CD4-positive, alpha-beta T cell treated with Interleukin-6 for 4 hours (primary cell): ENCODE results near the gene CAMK1G.

Experiments
- DNase-seq: peaks from one replicate; pipeline ENCODE4 v3.0.0-alpha.2; 2020; ENCODE audit warnings: mixed read lengths

The CAMK1G gene

DNA sequence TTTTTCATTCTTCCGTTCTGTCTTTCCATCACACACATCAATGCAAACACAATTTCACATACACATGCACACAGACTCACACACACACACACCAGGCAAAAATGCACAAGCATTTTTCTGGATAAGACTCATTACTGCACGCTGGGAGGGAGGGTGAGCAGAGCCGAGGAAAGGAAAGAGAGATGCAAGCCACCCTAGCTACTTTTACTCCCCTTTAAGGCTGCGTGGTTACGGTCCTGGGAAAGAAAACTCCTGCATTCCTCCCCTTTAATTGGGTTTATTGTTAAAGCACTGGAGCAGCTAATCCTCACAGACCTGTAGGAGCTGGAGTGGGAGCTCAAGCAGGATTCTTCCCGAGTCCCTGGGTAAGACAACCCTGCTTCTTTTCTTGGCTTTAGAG is at the start of gene CAMK1G:
Gene CAMK1G (plus strand): TSS at position 307 of the 400 bp plus-strand sequence. CDS start 11,270 bp downstream, outside the sequence.
- no peak for DNase-seq

DNA sequence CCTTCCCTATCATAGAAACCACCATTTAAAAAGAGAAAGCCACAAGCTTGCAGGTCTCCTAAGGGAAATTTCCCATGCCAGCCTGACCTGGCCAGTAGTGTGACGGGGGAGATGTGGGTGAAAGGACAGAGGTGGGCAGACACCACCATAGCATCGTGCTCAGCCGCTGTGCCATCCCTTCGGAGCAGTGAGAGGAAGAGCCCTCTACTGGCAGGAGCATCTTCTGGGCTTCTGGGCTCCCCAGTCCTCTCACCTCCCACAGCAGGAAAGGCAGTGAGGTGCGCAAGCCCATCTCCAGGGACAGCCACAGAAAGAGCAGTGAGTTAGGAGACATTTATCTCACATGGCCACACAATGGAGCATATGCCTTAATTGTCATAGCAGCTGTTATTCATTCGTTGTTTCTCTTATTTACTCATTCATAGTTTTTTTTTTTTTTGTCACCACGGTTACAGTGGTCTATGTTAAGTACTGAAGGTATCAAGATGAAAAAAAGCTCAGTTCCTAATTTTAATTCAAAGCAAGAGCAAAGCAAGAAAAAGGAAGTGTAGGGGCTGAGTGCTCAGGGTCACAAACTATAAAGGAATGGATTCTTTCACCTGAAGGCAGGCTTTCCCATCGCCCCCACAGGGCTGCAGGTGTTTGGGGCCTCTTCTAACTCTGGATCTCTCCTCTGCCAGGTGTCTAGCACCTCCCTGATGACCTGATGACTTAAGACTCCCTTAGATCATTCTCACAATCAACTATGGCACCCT is 48.8 kb upstream of the CAMK1G start:
- DNase-seq = no peak

DNA sequence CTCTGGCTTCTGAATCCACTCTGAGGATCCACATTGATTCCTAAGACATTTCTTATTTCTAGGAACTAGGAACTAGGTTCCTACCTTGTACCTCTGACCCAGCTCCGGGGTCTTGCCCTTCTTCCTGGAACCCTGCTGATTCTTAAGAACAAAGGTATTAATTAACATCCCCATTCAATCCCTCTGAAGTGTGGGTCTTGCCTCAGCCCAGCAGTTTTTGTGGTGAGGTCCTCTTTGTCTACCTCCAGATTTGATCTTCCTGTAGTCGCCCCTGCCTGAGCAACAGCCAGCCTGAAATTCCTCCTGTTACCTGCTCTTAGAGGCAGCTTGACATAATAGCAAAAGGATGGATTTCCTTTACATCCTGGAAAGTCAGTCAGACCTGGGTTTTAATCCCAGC is 46.7 kb upstream of the CAMK1G start:
- DNase-seq = no peak

DNA sequence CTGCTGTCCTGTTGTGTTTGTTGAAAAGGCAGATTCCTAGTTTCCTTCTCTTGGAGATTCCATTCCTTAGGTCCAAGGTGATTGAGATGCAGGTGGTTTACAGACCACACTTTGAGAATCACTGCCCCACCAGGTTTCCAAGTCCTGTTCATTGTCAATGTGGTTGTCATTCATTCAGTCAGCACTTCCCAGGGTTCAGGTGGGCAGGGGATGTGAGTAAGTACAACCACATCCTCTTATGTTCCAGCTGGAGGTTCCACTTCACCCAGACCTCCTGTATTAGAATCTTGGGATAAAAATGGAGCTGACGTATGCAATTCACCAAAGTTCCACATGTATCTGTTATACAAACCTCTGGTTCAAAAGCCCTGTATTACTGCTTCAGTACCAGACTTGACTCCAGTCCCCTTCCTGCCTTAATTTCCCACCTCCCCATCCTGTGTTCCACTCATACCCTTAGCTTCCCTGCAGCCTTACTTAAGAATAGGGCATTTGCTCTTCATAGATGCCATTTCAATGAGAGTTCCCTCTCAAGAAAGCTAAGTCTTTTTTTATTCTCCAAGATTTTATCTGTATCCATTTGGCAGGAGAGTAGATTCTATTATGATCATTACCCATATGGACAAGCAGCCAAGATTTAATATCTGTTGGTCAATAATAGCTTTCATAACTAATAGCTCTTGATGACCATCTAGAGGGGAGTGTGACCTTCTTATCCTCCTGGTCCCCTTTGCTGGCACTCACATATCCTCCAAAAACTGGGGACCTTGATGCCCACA is 46.0 kb upstream of the CAMK1G start:
- DNase-seq = no peak

DNA sequence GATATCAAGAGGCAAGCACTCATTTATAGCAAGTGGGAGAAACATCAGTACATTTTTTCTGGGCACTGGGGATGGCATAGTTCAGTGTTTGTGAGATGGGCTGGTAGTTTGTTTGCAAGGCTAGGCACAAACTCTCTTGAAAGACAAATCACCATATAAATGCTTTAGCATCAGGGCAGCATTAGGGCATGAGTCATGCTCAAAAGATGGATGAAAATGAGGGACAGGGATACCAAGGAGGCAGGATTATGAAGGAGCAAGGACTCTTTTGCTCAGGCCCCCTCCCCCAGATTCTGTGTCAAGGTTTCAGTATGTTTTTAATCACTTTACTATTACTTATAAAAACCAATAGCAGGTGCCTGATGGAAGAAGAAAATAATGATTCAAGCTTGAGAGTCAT is 43.9 kb upstream of the CAMK1G start:
- DNase-seq = no peak

DNA sequence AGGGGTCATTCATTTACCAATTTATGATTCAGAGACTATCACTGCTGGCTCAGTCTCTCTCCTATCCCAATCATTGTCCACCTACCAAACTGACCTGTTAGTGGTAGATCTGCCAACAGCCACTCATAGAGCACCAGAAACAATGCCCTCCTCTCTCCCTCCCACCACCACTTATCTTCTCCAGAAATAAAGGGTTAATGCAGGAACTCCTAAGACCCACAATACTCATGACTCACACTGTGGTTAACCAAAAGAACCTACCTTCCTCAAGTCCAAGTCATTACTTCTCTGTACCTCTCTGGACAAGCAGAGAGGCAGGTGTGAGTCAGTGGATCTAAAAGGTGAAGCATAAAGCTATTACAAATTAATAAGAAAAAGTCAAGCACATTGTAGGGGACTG is 40.9 kb upstream of the CAMK1G start:
- no peak for DNase-seq

DNA sequence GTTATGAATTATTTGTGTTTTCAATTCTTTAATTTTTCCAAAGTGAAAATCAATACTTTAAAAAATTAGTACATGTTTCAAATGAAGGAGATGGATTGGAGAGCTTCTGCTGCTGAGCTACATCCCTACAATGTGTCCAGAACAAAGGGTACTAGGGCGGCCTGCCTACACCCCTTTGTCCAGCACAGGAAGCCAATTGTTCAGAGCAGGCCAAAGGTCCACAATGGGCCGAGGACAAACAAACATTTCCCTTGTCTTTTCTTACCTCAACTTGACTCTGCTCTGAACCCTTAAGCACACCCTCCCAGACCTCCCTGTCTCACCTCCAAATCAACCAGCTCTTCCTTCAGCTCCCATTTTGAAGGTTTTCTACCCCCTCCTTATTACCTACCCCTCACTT is 39.4 kb upstream of the CAMK1G start:
- no peak for DNase-seq

DNA sequence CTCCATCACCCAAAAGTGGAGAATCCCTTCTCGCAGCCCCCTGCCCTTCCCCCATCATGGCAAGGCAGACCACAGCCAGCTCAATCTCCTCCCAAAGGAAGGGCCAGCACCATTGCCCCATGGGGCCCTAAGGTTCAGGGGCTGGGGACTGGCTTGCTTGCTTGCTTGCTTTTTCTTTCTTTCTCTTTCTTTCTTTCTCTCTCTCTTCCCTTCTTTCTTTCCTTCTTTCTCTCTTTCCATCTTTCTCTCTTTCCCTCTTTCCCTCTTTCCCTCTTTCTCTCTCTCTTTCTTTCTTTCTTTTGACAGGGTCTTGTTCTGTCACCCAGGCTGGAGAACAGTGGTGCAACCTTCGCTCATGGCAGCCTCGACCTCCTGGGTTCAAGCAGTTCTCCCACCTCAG is 38.1 kb upstream of the CAMK1G start:
- no peak for DNase-seq

DNA sequence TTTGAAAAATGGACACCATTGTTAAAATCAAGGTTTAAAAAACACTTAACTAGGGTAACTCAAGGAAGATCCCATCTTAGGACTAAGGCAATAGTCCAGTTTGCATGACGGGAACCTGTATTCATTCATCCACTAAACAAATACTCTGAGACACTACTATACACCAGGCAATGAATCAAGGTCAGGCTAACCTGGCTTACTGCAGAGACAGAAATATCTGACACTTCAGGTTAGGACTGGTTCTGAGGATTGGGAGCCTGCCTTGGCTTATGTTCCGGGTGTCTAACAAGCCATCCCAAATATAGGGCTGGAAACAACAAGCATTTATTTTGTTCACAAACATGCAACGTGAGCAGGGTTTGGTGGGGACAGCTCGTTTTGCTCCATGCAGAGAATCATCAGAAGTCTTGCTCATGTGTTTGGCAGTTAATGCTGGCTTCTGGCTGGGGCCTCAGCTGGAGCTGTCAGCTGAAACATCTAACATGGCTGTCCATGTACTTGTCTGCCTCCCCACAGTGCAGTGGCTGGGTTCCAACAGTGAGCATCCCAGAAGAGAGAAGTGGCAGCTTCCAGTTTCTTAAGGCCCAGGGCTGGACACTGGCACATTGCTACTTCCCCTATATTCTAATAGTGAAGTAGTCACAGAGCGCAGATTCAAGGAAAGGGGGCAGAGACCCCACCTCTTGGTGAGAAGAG is 37.0 kb upstream of the CAMK1G start:
- DNase-seq = no peak

DNA sequence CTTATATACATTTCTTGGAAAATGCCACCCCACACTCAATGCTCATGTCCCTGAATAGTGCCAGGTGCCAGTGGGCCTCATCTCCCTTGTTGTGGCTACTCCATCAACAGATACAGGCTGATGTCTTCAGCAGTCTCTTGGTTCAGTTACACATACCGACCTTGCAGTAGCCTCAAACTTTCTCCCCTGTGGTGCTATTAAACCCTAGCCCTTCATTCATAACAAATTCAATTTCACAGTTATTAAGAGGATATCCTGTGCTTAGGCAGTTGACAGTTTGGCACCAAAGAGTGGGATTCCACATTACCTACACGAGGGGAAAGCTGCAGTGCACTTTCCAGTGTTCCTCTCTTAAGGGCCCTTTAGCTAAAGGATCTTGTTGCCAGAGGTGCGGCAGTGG is 35.9 kb upstream of the CAMK1G start:
- DNase-seq = no peak

DNA sequence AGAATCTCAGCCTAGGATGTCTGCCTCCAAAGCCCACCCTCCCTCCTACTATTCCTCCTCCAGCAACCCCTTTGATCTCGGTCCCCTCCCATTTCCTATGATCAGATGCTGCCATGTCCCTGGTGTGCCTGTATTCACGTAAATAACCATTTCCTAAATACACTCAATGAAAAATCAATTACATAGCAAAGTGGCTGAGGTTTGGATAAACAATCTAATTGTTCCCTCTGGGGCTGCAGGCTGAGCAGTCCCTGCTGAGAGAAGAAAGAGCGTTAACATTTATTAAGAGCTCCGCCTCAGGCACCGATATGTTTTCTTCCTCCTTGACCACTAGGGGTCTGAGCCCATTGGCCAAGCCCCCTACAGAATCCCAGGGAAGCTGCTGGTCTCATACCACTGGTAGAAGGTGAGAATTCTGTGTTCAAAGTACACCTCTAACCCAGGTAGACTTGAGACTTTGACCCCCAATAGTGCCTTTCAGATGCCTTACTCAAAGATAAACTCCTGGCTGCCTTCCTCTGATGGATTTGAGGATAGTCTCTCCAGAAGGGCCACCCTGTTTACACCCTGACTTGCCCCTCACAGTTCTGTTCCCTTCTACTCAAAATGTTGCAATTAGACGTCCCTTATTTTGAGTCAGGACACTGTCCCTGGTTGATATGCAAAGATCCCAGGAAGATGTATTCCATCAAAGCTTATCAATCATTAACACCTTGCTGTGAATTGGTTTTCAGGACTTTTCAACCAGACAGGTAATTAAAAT is 33.9 kb upstream of the CAMK1G start:
- no peak for DNase-seq

DNA sequence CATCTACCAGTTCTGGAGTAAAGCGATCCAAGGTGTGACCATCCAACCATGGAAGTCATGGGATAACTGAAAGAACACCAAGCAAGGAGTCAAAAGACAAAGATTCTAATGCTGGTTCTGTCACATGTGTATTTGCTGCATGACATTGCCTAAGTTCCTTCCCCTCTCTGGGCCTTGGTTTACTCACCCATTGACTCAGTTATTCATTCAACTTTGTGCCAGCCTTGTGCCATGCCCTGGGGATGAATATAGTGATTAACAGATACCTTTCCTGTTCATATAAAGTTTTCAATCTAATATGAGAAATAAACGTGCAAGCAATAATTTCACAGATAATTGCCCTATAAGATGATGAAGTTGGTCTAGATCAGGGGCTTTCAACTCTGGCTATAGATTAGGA is 33.0 kb upstream of the CAMK1G start:
- no peak for DNase-seq

DNA sequence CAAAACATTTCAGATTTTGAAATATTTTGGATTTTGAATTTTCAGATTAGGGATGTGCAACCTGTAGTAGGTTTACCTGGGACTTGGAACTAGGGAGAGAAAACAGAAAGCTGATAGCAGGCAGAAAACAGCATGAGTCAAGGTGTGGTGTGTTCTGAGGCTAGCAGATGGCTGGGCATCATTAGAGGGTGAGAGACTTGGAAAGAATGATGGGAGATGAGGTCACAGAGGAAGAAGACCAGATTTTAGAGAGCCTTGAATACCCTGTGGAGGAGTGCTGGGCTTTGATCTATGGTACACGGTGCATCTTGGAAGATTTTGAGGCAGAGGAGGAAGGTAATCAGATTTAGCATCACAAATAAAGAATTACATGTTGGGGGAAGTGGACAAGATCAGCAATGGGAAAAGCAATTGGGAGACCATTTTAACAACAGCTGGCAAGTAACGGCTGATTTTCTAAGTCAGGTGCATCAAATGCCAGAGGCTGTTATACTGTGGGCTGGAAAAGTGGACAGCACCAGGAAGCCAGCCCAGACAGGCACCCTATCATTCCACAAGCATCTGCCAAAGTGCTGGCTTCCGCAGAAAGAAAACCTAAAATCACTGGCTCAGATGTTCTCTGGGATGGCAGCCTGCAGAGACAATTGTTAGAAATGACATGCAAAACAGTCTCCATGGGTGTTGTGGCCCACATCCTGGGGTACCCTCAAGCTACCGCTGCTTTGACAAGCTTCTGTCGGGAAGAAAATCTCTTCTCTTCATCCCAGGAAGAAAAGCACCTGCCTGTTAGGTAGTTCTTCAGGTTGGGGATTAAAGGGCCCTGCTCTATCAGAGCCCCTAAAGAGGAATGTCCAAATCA is 30.9 kb upstream of the CAMK1G start:
- no peak for DNase-seq

DNA sequence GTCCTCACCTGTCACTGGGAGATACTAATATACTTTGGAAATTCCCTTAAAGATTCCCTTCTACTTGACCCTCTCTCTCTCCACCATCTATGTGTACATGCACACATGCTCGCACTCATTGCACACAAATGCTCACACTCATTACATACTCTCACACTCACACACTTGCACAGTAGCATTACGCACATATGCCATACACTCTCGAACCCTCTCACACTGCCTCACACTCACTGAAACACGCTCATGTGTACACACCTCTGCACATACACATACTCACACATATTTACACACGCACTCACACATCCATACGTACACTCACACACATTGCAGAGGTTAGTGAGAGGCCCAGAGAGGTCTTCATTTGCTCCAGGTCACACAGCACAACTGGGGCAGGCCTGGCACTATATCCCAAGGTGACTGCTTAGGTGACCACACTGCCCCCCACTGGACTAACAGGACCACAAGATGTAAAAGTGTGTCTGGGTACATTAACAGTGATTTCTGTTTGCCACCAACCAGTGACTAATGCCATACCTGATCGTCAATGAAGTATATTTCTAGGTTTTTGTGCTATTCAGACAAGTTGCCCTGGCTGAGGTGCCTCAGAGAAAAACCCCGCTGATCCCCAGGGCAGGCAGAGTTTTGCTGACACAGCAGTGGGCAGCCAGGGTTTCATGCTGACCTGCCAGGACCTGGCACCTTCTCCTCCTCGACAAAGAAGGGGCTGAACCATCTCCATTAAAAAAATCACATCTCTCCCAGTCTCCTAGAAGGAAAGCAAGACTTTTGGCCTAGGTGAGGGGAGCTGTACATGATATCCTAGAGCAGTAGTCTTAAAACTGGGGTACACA is 28.5 kb upstream of the CAMK1G start:
- no peak for DNase-seq

DNA sequence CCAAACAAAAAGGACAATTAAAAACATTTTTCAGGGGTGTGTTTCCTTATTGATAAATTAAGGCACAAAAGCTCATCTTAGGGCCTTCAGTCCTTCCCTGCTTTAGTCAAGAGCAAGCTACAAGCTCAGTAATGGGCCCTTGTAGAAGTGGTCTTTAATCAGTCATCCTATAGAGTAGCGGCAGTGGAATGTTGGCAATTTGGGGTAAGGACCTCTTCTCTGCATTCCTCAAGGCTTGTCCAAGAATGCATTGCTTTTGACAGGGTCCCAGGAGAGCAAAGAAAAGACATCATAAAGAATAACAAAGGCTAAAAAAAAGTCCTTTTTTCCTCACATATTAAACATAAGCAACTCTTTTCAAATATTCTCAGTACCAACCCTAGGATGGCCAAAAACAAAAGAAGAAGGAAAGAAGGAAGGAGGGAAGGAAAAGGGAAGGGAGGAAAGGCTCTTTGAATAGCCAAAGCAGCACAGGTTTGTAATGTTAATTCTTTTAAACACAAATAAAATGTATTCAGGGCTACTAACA is 27.3 kb upstream of the CAMK1G start:
- DNase-seq = no peak

DNA sequence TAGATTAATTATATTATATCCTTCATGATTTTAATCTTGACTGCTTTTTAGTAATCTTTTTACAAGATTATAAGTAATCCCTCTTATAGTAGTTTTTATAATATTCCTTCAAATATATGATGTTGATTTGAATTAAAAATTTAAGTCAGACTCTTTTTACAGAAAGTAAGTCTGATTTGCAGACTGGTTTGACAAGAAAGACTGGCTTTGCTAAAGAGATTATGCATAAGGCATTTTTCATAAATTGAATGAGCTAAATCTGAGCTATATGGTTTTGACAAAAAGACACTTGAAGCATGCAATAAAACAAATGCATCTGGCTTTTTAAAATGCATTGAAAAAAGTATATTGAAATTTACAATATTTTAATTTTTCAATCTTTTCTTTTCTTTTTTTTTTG is 26.3 kb upstream of the CAMK1G start:
- no peak for DNase-seq

DNA sequence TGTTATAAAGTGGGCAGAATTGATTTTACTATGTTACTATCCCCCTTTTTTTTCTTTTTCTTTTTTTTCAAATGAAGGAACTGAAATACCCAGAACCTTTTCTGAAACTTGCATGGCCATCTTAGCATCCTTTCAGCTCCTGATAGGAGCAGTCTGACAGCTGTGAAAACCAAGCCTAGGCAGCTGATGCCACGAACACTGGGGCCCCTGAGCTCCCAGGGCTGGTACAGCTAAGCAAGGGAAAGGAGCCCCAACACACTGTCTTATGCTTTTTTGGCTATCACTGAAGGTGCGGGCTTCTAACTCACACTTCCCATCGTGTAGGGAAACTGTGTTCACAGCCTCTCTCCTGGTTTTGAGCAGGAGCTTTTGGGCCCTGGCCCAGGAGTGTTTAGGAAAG is 23.0 kb upstream of the CAMK1G start:
- no peak for DNase-seq

DNA sequence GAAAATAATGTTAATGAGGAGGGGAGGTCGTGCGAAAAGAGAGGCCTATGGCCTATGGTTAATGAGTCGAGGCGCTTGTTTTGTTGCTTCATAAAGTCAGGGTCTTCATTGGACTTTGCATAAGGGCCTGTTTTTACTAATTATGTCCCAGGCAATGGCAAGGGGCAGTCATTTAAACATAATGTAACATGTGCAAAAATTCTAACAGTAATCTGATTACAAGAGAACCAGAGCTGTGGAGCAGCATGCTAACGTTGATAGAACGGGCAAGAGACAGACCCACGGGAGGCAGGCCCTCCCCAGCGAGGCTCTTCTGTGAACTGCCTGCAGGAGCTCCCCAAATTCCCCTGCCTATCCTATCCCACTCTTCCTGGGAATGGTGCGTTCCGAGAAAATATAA is 22.6 kb upstream of the CAMK1G start:
- DNase-seq = no peak

DNA sequence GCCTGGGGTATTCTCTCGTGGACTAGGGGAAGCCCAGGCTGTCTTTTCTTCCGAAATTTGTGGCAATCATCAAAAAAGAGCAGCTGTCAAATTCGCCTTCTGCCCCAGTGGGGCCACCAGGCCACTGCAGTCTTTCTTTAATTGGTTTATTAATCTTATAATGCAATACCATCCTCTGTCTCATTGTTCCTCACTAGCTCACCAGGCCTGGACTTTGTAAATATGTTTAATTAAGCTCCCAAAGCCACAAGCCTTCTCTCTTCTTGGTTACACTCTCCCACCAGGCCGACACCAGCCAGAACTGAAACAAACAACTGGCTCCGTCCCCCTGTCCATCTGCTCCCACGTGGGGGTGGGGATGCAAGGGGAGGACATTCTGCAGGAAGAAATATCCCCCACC is 22.0 kb upstream of the CAMK1G start:
- no peak for DNase-seq

DNA sequence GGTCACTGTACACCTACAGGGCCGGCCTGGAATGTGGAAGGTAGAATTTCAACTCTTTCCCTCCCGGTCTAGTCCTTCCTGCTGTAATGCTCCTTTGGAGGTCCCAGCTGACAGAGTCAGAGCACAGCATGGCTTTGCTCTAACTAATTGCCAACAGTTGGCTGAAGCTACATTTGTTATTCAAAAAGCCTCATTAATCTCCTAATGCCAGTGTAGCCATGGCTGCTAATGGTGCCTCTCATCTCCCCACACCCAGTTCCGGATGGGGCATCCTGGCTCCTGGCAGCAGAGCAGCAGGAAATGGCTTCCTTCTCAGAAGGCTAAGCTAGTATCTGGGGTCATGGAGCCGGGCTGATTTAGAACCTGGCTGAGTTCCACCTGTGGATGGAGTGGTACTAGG is 18.7 kb upstream of the CAMK1G start:
- DNase-seq = no peak
